SH-SY5Y (cell line): ENCODE results near the gene PHACTR1.

Experiments used
- GATA2 ChIP-seq: IDR thresholded peaks from 2 replicates; pipeline ENCODE4 v1.6.1; 2011; ENCODE audit warnings: mild to moderate bottlenecking, low read depth, low read length
- GATA3 ChIP-seq: IDR thresholded peaks from 2 replicates; pipeline ENCODE4 v1.6.1; 2011; ENCODE audit warnings: low read depth, mild to moderate bottlenecking, low read length, moderate library complexity

- TF ChIP-seq GATA2 (no peak), GATA3 (no peak)
These were observed 50.4 kb downstream of the PHACTR1 start for GRCh38 chr6:12767016-12767415.
